Measurements from ENCODE around the gene SEC14L5.
A peak's percentile ranks its signal among the peaks of the same experiment; 100 is the strongest.

Gene SEC14L5

DNA sequence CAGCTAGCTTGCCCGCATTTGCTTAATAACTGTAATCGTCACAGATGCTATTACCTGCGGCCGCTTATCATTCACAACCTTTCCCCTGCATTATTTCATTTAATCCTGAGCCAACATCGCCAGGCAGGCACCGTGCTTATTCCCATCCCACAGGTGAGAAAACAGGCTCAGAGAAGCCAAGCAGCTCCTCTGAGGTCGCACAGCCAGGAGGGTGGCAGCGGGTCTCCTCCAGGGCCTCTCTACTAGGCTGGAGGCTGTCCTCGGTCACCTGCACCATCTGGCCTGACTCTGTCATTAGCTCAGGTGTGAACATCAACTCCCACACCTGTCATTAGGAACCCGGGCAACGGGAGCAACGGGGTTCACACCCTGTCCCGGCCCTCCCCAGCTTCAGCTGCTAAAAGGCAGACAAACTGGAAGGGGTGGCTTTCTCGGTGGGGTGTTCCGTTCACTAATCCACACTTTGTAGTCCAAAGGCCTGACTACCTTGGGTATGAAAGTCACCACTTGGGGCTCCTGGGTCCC, 24.2 kb upstream of the SEC14L5 start:
- no peak overlapping the region for H3K9ac ChIP-seq (ENCODE audit: low read depth, low read length)

GRCh38 chr16:4934591-4934990, 23.5 kb upstream of the SEC14L5 start:
- no peaks in the 10 kb centered on the region for H3K27me3 ChIP-seq (ENCODE audit: control insufficient read depth, insufficient read depth, low read length)
- no peak overlapping the region for H3K9ac ChIP-seq (ENCODE audit: low read depth, low read length)

More for the DNA sequence above, 24.2 kb upstream of the SEC14L5 start:
- Histone ChIP-seq H3K27me3 (ENCODE audit: control insufficient read depth, insufficient read depth, low read length) (no peaks in the 10 kb centered on the region), H3K36me3 (ENCODE audit: control insufficient read depth, insufficient read depth, low read length) (peaks cover 3% of the 10 kb centered on the region), H3K9me3 (ENCODE audit: control insufficient read depth, insufficient read depth, low read length) (no peaks in the 10 kb centered on the region), H3K4me3 (ENCODE audit: low read depth, low read length) (no peak overlapping the region), H3K4me1 (ENCODE audit: control insufficient read depth, insufficient read depth, low read length) (no peaks in the 10 kb centered on the region)

DNA sequence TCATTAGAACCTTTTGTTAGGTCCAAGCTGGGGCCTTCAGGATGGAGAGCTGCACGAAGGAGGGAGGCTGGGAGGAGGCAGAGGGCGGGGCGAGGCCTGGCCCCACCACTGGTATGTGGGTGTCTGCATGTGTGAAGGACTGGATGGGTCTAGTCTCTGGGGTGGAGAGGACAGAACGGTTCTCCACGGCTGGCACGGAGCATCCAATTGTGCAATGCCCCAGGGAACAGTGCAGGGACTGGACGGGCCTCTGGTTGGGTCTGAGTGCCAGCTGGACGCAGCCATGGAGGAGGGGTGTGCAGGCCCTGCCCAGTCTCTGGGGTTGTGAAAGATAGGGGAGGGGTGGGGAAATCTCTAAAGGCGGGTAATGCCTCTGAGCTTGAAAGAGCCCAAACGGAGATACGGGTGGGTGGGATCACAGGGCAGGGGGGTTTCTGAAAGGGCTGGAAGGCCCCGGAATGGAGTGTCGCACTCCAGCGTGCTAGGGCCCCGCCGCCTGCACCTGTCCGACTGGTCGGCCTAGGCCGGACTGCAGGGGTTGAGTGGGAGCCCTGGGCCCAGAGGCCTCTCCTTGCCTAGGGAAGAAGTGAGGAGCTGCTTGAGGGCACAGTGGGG, 22.8 kb upstream of the SEC14L5 start:
- Histone ChIP-seq H3K36me3 (ENCODE audit: control insufficient read depth, insufficient read depth, low read length) (peaks cover 3% of the 10 kb centered on the region), H3K4me1 (ENCODE audit: control insufficient read depth, insufficient read depth, low read length) (no peaks in the 10 kb centered on the region), H3K9me3 (ENCODE audit: control insufficient read depth, insufficient read depth, low read length) (no peaks in the 10 kb centered on the region), H3K27me3 (ENCODE audit: control insufficient read depth, insufficient read depth, low read length) (no peaks in the 10 kb centered on the region), H3K4me3 (ENCODE audit: low read depth, low read length) (peak overlapping the region; percentile 93), H3K9ac (ENCODE audit: low read depth, low read length) (no peak overlapping the region)

More at GRCh38 chr16:4934591-4934990, 23.5 kb upstream of the SEC14L5 start:
- Histone ChIP-seq H3K4me3 (ENCODE audit: low read depth, low read length) (no peak overlapping the region), H3K4me1 (ENCODE audit: control insufficient read depth, insufficient read depth, low read length) (no peaks in the 10 kb centered on the region), H3K36me3 (ENCODE audit: control insufficient read depth, insufficient read depth, low read length) (peaks cover 3% of the 10 kb centered on the region), H3K9me3 (ENCODE audit: control insufficient read depth, insufficient read depth, low read length) (no peaks in the 10 kb centered on the region)

DNA sequence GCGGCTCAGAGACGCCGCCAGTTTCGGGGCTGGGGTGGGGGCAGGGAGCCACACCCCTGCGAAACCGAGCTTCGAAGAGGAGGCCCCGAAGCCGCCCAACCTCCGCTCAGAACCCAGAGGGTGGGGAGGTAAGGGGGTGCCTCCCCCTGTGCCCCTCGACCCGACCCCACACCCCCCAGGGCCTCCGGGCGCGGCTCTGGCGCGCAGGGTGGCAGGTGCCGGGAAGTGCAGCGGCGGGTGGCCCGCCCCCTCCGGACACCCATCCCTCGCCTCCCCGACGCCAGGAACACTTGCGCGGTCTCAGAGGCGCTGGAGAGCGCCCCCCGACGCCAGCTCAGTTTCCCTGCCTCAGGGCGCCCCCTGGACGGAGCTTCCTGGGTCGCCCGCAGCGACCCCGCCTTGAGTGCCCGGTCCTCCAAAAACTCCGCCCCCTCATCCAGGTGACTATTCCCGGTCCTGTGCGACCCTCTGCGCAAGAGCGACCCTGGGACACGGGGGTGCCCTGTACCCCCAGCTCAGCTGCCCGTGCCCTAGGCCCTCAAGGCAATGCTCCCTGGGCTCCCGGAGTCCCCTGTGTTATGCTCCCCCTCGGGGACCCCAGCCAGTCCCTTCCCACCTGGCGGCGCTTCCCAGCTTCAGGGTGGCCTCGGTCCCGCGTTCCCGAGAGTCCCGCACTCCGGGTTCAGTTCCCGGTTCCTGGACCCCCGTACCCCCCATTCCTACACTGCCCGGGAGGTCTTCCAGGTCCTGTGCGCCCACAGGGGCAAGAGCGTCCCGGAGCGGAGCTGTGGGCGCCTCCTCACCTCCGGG, 21.7 kb upstream of the SEC14L5 start:
- Histone ChIP-seq H3K4me3 (ENCODE audit: low read depth, low read length) (peak overlapping the region; percentile 93), H3K27me3 (ENCODE audit: control insufficient read depth, insufficient read depth, low read length) (no peaks in the 10 kb centered on the region)

DNA sequence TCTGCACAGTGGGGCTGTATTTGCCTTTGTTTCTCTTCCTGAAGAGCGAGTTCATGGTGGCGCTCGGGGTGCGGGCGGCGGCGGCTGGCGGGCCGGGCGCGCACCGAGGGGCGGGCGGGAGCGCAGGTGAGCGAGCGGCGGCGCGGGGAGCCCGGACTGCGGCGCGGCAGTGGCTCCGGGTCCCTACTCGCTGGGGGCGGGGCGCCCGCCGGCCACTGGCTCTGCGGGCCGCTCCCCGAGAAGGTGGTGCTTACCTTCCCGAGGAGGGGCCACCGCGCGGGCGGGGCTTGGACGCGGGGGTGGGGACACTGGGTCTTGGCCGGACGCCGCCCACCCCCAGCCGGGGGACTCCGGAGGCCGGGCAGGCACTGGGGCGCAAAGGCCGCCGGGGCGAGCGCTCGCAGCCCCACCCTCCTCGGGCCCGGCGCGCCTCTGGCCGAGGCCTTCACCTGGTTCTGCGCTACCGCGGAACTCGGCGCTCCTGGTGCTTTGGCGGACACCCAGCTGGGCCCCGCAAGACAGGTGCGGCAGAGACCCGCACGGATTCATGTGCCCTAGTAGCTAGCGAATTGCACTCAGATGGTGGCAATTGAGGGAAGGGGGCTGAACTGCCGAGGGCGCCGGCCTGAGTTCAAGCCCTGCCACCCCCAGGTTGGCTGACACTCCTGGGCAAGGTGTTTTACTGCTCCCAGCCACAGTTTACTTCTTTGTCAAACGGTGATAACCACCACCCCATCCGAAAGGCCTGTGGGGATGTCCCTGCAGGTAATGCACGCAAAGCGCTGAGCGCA, 20.9 kb upstream of the SEC14L5 start, which contains the start of gene PPL:
PPL (minus strand) TSS at position 158 of the 791 bp plus-strand sequence; CDS start at position 55, 103 bp downstream.
- peak within 1 kb of the TSS; percentile 93 for H3K4me3 ChIP-seq (ENCODE audit: low read depth, low read length)
- H3K4me1 ChIP-seq (ENCODE audit: control insufficient read depth, insufficient read depth, low read length), result no peaks in the 10 kb centered on the region
- no peaks in the 10 kb centered on the region for H3K9me3 ChIP-seq (ENCODE audit: control insufficient read depth, insufficient read depth, low read length)
- peak within 1 kb of the TSS; percentile 83 for H3K9ac ChIP-seq (ENCODE audit: low read depth, low read length)
- H3K27me3 ChIP-seq (ENCODE audit: control insufficient read depth, insufficient read depth, low read length), result no peaks in the 10 kb centered on the region
- peaks cover 3% of the 10 kb centered on the region for H3K36me3 ChIP-seq (ENCODE audit: control insufficient read depth, insufficient read depth, low read length)

More for the DNA sequence above, 21.7 kb upstream of the SEC14L5 start:
- Histone ChIP-seq H3K9me3 (ENCODE audit: control insufficient read depth, insufficient read depth, low read length) (no peaks in the 10 kb centered on the region), H3K4me1 (ENCODE audit: control insufficient read depth, insufficient read depth, low read length) (no peaks in the 10 kb centered on the region), H3K36me3 (ENCODE audit: control insufficient read depth, insufficient read depth, low read length) (peaks cover 3% of the 10 kb centered on the region), H3K9ac (ENCODE audit: low read depth, low read length) (peak overlapping the region; percentile 83)

DNA sequence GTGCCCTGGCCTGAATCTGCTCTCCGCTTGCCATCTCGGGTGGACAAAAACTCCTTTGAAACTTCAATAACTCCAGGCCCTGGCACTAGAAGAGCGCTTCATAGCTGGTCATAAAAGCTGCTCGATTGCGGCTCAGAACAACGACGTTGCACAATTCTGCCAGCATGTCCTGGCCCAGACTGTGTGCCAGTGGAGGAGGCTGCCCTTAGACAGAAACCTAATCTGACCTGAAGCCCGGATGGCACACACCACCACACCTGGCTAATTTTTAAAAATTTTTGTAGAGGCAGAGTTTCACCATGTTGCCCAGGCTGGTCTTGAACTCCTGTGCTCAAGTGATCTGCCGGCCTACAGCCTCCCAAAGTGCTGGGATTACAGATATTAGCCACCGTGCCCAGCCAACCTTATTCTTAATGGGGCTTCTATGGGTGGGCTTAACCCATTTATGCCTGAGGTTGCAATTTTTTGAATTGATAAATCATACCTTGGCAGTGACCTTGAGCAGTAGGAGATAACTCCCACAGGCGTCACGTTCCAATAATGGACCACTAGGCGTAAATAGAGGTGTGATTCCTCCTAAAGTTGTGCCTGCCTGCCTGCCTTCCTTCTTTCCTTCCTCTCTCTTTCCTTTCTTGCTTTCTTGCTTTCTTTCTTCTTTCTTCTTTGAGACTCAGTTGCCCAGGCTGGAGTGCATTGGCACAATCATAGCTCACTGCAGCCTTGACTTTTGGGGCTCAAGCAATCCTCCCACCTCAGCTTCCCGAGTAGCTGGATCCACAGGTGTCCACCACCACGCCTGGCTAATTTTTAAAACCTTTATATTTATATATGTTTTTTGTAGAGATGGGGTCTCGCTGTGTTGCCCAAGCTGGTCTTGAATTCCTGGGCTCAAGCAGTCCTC, 20.1 kb upstream of the SEC14L5 start:
- no peak overlapping the region for H3K9ac ChIP-seq (ENCODE audit: low read depth, low read length)
- peak overlapping the region; percentile 43 for H3K4me3 ChIP-seq (ENCODE audit: low read depth, low read length)
- H3K4me1 ChIP-seq (ENCODE audit: control insufficient read depth, insufficient read depth, low read length), result peaks cover 8% of the 10 kb centered on the region
- no peaks in the 10 kb centered on the region for H3K27me3 ChIP-seq (ENCODE audit: control insufficient read depth, insufficient read depth, low read length)
- H3K9me3 ChIP-seq (ENCODE audit: control insufficient read depth, insufficient read depth, low read length), result no peaks in the 10 kb centered on the region
- peaks cover 3% of the 10 kb centered on the region for H3K36me3 ChIP-seq (ENCODE audit: control insufficient read depth, insufficient read depth, low read length)

- no peak overlapping the region for H3K9ac ChIP-seq (ENCODE audit: low read depth, low read length)
- H3K36me3 ChIP-seq (ENCODE audit: control insufficient read depth, insufficient read depth, low read length), result no peaks in the 10 kb centered on the region
- H3K4me3 ChIP-seq (ENCODE audit: low read depth, low read length), result no peak overlapping the region
- no peaks in the 10 kb centered on the region for H3K27me3 ChIP-seq (ENCODE audit: control insufficient read depth, insufficient read depth, low read length)
- no peaks in the 10 kb centered on the region for H3K9me3 ChIP-seq (ENCODE audit: control insufficient read depth, insufficient read depth, low read length)
- H3K4me1 ChIP-seq (ENCODE audit: control insufficient read depth, insufficient read depth, low read length), result peaks cover 13% of the 10 kb centered on the region
These were observed 19.5 kb upstream of the SEC14L5 start for GRCh38 chr16:4938683-4939030.

DNA sequence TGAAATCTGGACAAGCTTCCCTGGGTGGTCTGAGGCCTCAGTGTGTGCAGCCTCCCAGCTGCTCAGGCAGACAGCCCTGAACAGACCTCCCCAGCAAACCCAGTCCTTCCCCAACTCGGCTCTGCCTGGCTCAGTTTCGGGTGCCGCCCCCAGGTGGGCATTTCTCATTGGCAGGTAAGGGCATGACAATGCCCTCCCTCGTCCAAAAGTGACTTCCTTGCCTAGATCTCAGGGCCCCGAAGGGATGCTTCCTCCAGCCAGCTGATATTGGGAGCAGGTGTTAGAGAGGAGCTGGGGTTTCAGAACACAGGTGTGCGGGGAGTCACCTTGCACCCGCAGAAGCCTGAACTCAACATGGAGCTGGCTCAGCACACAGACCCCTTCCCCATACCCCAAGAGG, 17.4 kb upstream of the SEC14L5 start:
- Histone ChIP-seq H3K27me3 (ENCODE audit: control insufficient read depth, insufficient read depth, low read length) (no peaks in the 10 kb centered on the region), H3K4me1 (ENCODE audit: control insufficient read depth, insufficient read depth, low read length) (peaks cover 20% of the 10 kb centered on the region), H3K9me3 (ENCODE audit: control insufficient read depth, insufficient read depth, low read length) (no peaks in the 10 kb centered on the region), H3K9ac (ENCODE audit: low read depth, low read length) (no peak overlapping the region), H3K36me3 (ENCODE audit: control insufficient read depth, insufficient read depth, low read length) (no peaks in the 10 kb centered on the region), H3K4me3 (ENCODE audit: low read depth, low read length) (no peak overlapping the region)

GRCh38 chr16:4942481-4942880, 15.6 kb upstream of the SEC14L5 start:
- Histone ChIP-seq H3K27me3 (ENCODE audit: control insufficient read depth, insufficient read depth, low read length) (no peaks in the 10 kb centered on the region), H3K9me3 (ENCODE audit: control insufficient read depth, insufficient read depth, low read length) (no peaks in the 10 kb centered on the region), H3K9ac (ENCODE audit: low read depth, low read length) (no peak overlapping the region), H3K4me3 (ENCODE audit: low read depth, low read length) (no peak overlapping the region), H3K4me1 (ENCODE audit: control insufficient read depth, insufficient read depth, low read length) (peaks cover 20% of the 10 kb centered on the region), H3K36me3 (ENCODE audit: control insufficient read depth, insufficient read depth, low read length) (no peaks in the 10 kb centered on the region)

- peaks cover 32% of the 10 kb centered on the region for H3K4me1 ChIP-seq (ENCODE audit: control insufficient read depth, insufficient read depth, low read length)
- no peaks in the 10 kb centered on the region for H3K27me3 ChIP-seq (ENCODE audit: control insufficient read depth, insufficient read depth, low read length)
These were observed 13.5 kb upstream of the SEC14L5 start for GRCh38 chr16:4944333-4945281.

More at GRCh38 chr16:4944333-4945281, 13.5 kb upstream of the SEC14L5 start:
- Histone ChIP-seq H3K36me3 (ENCODE audit: control insufficient read depth, insufficient read depth, low read length) (no peaks in the 10 kb centered on the region), H3K4me3 (ENCODE audit: low read depth, low read length) (no peak overlapping the region), H3K9me3 (ENCODE audit: control insufficient read depth, insufficient read depth, low read length) (no peaks in the 10 kb centered on the region), H3K9ac (ENCODE audit: low read depth, low read length) (peak overlapping the region; percentile 54)

Data from iPS-15b (cell line).